Mesothelial cell of epicardium (in vitro differentiated cells): ENCODE results near the gene ACMSD. TPM values are rescaled to one million over a fixed set of nuclear protein-coding genes. Genes with fewer than 3 reads are reported as not detected.
"Not testable (repeated sequence)": the region's sequence is repeated elsewhere in the genome, so short reads cannot be mapped to it uniquely, and the experiment has no call there.

Source experiments
- DNase-seq, 2 experiments: peaks; one replicate each; pipeline ENCODE4 v3.0.0; 2021; ENCODE audit warnings: low spot score in 2 of 2; ENCODE audit not compliant: unreplicated experiment in 2 of 2
- H3K27ac Mint-ChIP-seq: 2 replicates; pipeline ENCODE4 v1.8.0; 2021; ENCODE audit warnings: mixed read lengths
- H3K27me3 Mint-ChIP-seq: 2 replicates; pipeline ENCODE4 v1.8.0; 2021; ENCODE audit warnings: low read depth, mixed read lengths
- H3K36me3 Mint-ChIP-seq: 2 replicates; pipeline ENCODE4 v1.8.0; 2021; ENCODE audit warnings: mixed read lengths
- H3K4me1 Mint-ChIP-seq: 2 replicates; pipeline ENCODE4 v1.8.0; 2021; ENCODE audit warnings: mixed read lengths
- H3K4me3 Mint-ChIP-seq: 2 replicates; pipeline ENCODE4 v1.8.0; 2021; ENCODE audit warnings: mild to moderate bottlenecking, moderate library complexity, mixed read lengths
- H3K9me3 Mint-ChIP-seq: 2 replicates; pipeline ENCODE4 v1.8.0; 2021; ENCODE audit warnings: mixed read lengths
- CTCF ChIP-seq: fragments of 200-600 bp; sonication (generic); IDR thresholded peaks from one replicate; pipeline ENCODE4 v1.5.0; 2021; ENCODE audit warnings: antibody characterized with exemption; ENCODE audit not compliant: unreplicated experiment
- total RNA-seq: library from RNA; stranded (reverse); gene quantifications from 3 replicates; pipeline ENCODE4 v1.2.1, GENCODE V29; 2021

The ACMSD gene
- total RNA-seq, 1 donor from 2014 or later, result not detected

GRCh38 chr2:134823431-134823830, 15.0 kb upstream of the ACMSD start:
- H3K9me3 Mint-ChIP-seq, result peaks cover 4% of the 10 kb centered on the region
- H3K36me3 Mint-ChIP-seq, result no peaks in the 10 kb centered on the region
- no peaks in the 10 kb centered on the region for H3K4me1 Mint-ChIP-seq
- no peak for DNase-seq
- no peak overlapping the region for H3K27ac Mint-ChIP-seq
- TF ChIP-seq CTCF, result no peak
- H3K4me3 Mint-ChIP-seq, result no peak overlapping the region
- H3K27me3 Mint-ChIP-seq, result no peaks in the 10 kb centered on the region

GRCh38 chr2:134823832-134824231, 14.6 kb upstream of the ACMSD start:
- no peaks in the 10 kb centered on the region for H3K36me3 Mint-ChIP-seq
- no peak overlapping the region for H3K27ac Mint-ChIP-seq
- no peaks in the 10 kb centered on the region for H3K27me3 Mint-ChIP-seq
- no peak for DNase-seq
- no peaks in the 10 kb centered on the region for H3K4me1 Mint-ChIP-seq
- no peak overlapping the region for H3K4me3 Mint-ChIP-seq
- TF ChIP-seq CTCF, result no peak
- peaks cover 4% of the 10 kb centered on the region for H3K9me3 Mint-ChIP-seq

GRCh38 chr2:134825716-134826115, 12.7 kb upstream of the ACMSD start:
- not testable (repeated sequence) for H3K27me3 Mint-ChIP-seq, H3K4me3 Mint-ChIP-seq, H3K4me1 Mint-ChIP-seq, DNase-seq, H3K27ac Mint-ChIP-seq, H3K9me3 Mint-ChIP-seq, H3K36me3 Mint-ChIP-seq

- no peak overlapping the region for H3K4me3 Mint-ChIP-seq
- H3K27ac Mint-ChIP-seq, result no peak overlapping the region
- TF ChIP-seq CTCF, result no peak
- H3K27me3 Mint-ChIP-seq, result peaks cover 3% of the 10 kb centered on the region
- H3K36me3 Mint-ChIP-seq, result no peaks in the 10 kb centered on the region
- no peak for DNase-seq
- no peaks in the 10 kb centered on the region for H3K4me1 Mint-ChIP-seq
- H3K9me3 Mint-ChIP-seq, result peaks cover 27% of the 10 kb centered on the region
Measured at GRCh38 chr2:134835471-134835870, 2.9 kb upstream of the ACMSD start.

GRCh38 chr2:134836986-134837385, 1.4 kb upstream of the ACMSD start:
- no peak for DNase-seq
- Mint-ChIP-seq H3K27ac (no peak overlapping the region), H3K36me3 (no peaks in the 10 kb centered on the region), H3K27me3 (peaks cover 3% of the 10 kb centered on the region), H3K9me3 (peaks cover 25% of the 10 kb centered on the region), H3K4me3 (no peak overlapping the region), H3K4me1 (no peaks in the 10 kb centered on the region)
- TF ChIP-seq CTCF, result no peak

- Mint-ChIP-seq H3K27ac (no peak overlapping the region), H3K27me3 (peaks cover 3% of the 10 kb centered on the region), H3K4me3 (no peak overlapping the region), H3K36me3 (no peaks in the 10 kb centered on the region), H3K9me3 (peaks cover 25% of the 10 kb centered on the region), H3K4me1 (peaks cover 13% of the 10 kb centered on the region)
- no peak for TF ChIP-seq CTCF
- DNase-seq, result no peak
Measured at GRCh38 chr2:134839649-134840048, 1.2 kb downstream of the ACMSD start.
